Pulmonary artery endothelial cell (primary cell): ENCODE results near the gene ALOX12B. TPM values are rescaled to one million over a fixed set of nuclear protein-coding genes. Genes with fewer than 3 reads are reported as not detected.
"Not testable (repeated sequence)": the region's sequence is repeated elsewhere in the genome, so short reads cannot be mapped to it uniquely, and the experiment has no call there.

ENCODE experiments used
- DNase-seq: peaks from one replicate; pipeline ENCODE4 v3.0.0-alpha.2; 2011; ENCODE audit warnings: low read depth, low spot score
- total RNA-seq: library from RNA; depleted of rRNA; stranded (reverse); fragments of >200 nt; gene quantifications from 2 replicates; pipeline ENCODE4 v1.2.3, GENCODE V29; 2014

ALOX12B gene
- total RNA-seq, 1 donor from 2014 or later: not detected

DNA sequence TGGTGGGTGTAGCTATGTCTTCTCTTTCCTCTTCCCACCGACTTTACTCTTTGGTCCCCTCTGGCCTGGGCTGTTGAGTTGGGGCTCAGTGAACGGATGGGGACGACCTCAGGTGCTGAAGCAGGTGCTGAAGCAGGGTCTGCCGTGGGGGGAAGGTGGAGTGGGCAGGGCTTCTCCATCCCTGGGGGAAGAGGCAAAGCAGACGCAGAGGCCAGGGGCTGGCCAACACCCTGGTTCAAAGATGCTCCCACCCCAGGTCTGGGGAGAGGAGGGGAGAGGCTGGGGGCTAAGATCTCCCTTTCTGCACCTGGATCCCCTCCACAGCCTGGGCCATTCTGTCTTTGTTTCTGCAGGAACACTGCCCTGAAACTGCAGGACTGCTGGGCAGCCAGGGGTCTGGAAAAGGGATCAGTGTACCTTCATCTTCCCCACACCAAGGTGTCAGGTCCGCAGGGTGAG lies 22.9 kb downstream of the ALOX12B start:
- DNase-seq: no peak

DNA sequence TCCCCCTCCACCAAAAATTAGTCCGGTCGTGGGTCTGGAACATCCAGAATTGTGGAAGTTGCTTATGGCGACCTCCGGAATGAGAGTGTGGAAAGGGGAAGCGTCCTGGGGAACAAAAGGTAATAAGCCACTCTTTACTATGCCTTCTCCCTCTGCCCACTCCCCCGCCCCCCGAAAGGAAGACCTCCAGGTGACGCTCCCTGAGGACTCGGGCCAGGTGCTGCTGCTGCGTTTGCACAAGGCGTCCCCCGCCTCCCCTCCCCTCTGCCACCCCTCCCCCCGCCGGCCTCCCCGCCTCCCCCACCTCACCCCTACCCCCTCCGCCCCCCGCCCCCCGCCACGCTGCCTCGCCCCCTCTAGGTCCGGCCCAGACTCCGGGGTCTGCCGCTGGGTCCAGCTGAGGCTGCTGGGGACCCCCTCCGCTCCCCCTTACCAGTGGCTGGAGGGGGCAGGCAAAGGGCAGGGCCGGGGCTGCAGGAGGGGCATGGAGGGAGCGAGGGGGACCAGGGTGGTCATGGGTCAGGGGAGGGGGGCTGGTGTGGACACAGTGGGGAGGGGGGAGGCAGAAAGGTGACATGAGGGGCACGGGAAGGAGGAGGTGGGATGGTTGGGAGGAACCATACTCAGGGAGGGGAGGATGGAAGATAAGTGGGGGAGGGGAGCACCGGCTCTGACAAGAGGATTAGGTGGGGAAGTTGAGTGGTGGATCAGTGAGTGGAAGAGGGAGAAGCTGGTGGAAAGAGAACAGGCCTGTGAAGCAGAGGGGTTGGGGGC lies 23.6 kb downstream of the ALOX12B start:
- no peak for DNase-seq

- no peak for DNase-seq
Observed at GRCh38 chr17:8062807-8063483, 24.6 kb downstream of the ALOX12B start.

- no peak for DNase-seq
Observed at GRCh38 chr17:8062435-8062806, 25.1 kb downstream of the ALOX12B start.

DNA sequence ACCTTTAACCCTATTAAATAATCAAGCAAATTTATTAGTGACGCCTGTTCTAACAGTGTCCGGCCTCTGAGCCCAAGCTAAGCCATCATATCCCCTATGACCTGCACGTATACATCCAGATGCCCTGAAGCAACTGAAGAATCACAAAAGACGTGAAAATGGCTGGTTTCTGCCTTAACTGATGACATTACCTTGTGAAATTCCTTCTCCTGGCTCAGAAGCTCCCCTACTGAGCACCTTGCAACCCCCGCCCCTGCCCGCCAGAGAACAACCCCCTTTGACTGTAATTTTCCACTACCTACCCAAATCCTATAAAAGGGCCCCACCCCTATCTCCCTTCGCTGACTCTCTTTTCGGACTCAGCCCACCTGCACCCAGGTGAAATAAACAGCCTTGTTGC lies 25.7 kb downstream of the ALOX12B start:
- not testable (repeated sequence) for DNase-seq

- peak; percentile 24 for DNase-seq
Observed at GRCh38 chr17:8060274-8060673, 27.2 kb downstream of the ALOX12B start.

- DNase-seq: no peak
Observed at GRCh38 chr17:8059131-8059530, 28.4 kb downstream of the ALOX12B start.

- DNase-seq: peak; percentile 37
Observed at GRCh38 chr17:8057691-8058114, 29.8 kb downstream of the ALOX12B start.

- no peak for DNase-seq
Observed at GRCh38 chr17:8056976-8057625, 30.4 kb downstream of the ALOX12B start.

DNA sequence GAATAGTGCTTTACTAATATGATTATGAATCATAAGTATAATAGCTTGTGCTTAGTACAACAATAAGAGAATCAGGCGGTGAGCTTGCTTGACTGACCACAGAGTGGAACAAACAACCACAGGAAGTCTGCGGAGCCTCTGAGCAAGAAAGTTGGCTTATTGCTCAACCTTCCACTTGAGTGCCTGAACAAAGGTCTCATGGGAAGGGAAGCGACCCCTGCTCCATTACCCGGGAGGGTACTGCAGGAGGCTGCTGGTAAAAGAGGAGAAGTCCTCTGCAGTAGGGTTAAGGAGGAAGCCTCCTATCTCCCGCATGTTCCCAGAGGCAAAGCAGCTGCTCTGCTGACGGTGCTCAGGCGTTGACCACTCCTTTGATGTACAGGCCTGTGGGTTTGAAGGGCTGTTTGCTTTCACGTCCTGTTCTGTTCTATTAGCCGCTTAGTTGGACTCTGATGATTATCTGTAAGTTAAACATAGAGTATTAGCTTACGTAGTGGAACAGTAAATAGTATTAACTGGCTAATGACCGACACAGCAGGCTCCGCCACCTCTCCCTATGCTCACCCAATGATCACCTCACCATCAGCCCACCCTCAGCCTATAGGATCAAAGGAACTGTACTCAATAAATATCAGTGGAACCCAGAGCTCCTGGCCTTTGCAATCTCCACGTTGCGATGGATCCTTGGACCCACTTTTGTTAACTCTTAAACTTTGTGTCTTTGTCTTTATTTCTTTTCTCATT lies 31.1 kb downstream of the ALOX12B start:
- DNase-seq: peak; percentile 67

DNA sequence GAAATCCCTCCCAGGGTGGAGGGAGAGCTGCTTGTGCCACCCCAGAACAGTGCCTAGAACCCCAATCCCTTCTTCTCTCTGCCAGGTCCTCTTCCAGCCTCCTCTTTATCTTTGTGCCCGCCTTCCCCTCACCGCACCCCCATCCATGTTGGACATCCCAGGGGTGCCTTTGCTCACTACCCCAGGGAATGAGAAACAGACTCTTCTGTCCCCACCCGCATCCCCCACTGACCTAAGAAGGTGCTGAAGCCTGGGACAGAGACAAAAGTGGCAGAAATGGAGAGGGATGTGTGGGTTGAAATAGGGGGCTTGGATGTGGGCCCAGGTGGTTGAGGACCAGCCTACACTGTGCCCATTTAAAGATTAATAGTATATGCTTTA lies 31.7 kb downstream of the ALOX12B start:
- no peak for DNase-seq

GRCh38 chr17:8053600-8053999 lies 33.9 kb downstream of the ALOX12B start:
- DNase-seq: no peak

GRCh38 chr17:8052256-8053252 lies 35.0 kb downstream of the ALOX12B start:
- no peak for DNase-seq

DNA sequence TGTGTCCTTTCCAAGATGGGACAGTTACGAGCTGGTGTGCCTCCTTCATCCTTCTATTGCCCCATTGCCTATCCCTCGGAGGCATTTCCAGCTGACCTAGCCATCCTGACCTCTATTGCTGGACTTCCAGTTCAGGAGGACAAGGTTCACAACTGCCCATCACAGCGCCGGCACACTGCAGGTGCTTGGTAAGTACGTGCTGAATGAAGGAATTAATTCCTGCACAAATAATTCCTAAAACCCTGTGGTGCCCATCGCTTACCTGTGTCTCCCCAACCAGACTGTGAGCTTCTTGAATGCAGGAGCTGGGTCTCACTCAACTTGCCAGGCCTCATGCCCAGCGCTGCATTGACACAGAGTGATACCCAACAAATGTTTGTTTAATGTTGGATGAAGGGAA lies 35.7 kb downstream of the ALOX12B start:
- no peak for DNase-seq

GRCh38 chr17:8048736-8049135 lies 38.8 kb downstream of the ALOX12B start:
- DNase-seq: no peak

GRCh38 chr17:8048236-8048635 lies 39.3 kb downstream of the ALOX12B start:
- no peak for DNase-seq

GRCh38 chr17:8047769-8048110 lies 39.8 kb downstream of the ALOX12B start:
- DNase-seq: no peak

GRCh38 chr17:8046929-8047768 lies 40.4 kb downstream of the ALOX12B start:
- no peak for DNase-seq

DNA sequence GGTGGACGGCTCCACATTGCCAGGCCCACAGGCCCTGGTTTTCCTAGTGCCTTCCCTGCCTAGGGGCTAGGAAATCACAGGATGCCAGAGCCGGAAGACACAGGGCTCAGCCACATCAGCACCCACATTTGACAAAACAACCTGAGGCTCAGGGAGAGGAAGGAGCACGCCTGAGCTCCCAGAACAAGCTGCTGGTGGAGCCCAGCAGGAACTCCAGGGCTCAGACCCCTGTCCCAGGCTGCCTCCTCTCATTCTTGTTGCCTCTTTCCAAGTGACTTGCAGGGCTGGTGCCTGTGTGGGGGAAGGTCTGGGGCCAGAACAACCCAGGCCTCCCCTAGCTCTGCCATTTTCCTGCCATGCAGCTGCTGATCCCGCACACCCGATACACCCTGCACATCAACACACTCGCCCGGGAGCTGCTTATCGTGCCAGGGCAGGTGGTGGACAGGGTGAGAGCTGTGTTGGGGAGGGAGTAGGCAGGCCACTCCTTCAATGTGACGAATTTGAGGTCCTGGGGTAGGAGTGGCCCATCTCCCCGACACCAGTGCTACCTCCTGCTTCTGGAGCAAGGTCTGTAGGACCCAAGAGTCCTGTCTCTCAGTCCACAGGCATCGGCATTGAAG lies 41.1 kb downstream of the ALOX12B start:
- DNase-seq: no peak
